HG03457 (cell line): ENCODE measurements around the gene AATK.

Source experiments
- ATAC-seq: cut with Tn5 transposase; IDR thresholded peaks from one replicate; pipeline ENCODE4 v1.9.1; 2021; ENCODE audit warnings: moderate number of reproducible peaks; ENCODE audit not compliant: unreplicated experiment

The AATK gene

DNA sequence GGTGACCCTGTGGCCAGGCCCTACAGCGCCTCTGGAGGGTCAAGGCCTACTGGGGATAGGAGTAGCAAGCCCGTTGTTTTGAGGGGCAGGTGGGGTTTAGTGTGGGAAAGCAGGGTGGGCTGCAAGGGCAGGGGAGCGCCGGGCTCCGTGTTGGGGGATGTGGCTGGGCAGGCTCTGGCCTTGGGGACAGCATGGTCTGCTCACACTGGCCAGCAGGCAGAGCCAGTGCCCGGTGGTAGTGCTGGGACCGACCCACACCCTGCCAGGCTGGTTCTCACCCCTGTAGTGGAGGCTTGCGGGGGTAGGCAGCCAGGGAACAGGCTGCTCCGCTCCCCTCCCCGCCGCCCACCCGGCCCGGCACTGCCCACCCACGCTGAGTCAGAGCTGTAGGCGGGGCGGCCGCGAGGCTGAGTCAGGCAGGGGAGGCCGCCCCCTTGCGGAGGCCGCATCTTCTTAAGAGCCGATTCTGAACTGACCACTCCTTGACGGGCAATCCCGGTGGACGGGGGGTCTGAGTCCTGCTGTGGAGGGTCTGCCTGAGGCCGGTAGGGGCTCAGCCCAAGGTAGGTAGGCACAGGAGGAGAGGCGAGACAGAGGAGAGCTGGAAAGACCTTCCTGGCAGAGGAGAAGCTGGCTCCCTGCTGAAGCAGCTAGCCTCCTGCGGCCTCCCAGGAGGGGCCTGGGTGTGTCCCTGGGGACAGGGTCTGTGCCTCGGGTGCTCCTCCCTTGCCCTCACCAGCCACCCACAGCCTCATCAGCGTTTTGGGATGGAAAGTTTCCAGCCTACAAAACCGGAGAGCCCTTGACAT, 68.7 kb downstream of the AATK start:
- no peak for ATAC-seq

GRCh38 chr17:81096741-81097133, 69.3 kb downstream of the AATK start:
- ATAC-seq: no peak

GRCh38 chr17:81095383-81095762, 70.6 kb downstream of the AATK start:
- no peak for ATAC-seq

- no peak for ATAC-seq
These were observed 71.3 kb downstream of the AATK start for GRCh38 chr17:81094509-81095382.

DNA sequence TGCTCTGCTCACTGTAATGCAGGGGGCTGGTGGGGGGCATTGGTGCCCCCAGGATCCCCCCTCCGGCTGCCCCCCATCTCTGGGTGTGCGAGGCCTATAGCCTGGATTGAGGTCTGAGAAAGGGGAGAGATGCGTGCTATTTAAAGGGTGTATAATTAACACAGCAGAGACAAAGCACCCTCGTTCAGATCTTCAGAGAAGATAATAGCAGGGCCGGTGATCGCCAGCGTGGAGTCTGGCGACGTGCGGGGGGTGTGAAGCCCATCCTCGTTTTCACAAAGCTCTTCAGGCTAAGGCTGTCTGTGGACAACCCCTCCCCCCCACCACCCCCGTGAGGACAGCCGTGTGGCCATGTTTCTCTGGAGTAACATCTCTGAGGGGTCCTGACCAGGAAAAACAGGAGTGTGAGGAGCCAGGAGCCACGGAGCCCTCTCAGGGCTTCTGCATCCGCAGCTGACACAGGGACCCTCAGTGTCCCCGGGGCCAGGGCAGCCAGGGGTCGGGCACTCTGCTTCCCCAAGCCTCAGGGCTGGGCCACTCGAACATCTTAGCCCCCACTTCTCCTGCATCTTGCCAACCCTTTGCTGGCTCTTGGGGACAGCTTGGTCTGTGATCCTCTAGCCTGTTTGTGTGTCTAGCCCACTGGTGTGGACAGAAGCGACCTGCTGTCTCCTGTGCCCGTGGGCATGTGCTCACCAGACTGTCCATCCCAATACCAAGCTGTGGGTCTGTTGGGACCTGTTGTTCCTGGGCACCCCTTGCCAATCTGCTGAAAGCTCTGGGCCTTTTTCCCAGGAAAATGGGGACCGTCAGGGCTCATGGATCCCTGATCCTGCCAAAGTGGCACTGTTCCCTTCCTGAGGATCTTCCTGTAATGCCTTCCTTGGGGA, 72.2 kb downstream of the AATK start:
- no peak for ATAC-seq

DNA sequence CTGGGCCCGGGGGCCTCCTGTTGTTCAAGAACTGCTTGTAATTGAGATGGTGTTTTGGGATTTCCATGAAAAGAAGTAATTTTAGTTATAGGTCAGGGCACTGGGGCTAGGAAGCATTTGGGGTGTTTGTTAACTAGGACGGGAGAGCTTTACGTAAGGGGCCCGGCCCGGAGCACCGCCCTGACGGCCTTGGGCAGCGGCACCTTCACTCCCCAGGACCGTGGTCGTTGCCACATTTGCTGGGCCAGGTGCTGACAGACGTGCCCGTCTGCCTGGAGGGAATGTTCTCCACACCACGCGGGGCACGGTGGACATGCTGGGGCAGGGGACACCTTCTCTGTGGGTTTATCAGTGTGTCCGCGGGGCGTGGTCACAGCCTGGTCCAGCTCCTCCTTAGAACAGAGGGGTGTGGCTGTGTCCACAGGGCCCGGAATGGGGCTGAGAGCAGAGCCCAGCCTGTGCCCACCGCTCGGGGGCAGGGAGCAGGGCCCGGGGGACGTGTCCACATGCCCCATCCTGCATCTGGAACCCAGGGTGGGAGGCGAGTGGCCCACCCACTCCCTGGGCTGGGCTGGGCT, 73.4 kb downstream of the AATK start:
- no peak for ATAC-seq

GRCh38 chr17:81091774-81092517, 74.1 kb downstream of the AATK start:
- ATAC-seq: no peak

DNA sequence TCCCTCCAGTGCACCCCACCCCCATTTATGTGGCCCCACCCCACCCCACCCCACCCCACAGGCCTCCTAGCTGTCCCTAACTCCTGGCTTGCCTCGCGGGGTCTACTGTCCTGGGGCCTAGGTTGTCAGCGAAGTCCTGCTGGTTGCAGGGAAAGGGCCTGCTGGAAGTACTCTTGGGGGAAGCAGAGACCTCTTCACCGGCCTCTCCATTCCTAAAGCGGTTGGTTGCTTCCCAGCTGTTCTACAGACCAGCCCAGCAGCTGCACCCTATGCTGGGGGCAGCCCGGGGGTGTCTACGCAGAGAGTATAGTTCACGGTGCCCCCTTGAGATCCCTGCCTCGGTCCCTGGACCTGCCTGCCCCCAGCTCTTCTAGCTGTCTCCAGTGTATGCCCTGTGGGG, 74.9 kb downstream of the AATK start:
- no peak for ATAC-seq

GRCh38 chr17:81090361-81091136, 75.5 kb downstream of the AATK start:
- ATAC-seq: no peak

- ATAC-seq: no peak
These were observed 79.1 kb downstream of the AATK start for GRCh38 chr17:81086789-81087551.

DNA sequence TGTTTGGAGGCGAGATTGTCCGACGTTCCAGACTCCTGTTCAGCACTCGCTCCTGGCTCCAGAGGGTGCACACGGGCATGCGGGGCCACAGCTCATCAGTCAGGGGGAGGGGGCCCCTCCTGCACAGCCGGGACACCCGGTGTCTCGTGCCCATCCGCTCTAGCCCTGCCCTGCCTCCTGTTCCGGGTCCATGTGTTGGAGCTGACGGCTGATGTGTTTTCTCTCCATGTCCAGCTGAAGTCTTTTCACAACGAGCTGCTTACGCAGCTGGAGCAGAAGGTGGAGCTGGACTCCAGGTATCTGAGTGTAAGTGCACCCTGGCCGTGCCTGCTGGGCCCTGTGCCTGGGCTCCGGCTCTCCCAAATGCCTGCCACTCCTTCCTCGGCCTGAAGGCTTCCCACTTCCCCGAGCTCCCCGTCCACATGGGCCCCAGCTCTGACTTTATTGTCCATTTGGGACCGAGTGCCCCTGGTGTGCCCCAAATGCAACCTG, 80.6 kb downstream of the AATK start:
- ATAC-seq: no peak

- ATAC-seq: no peak
These were observed 81.2 kb downstream of the AATK start for GRCh38 chr17:81084680-81085419.

GRCh38 chr17:81083125-81083765, 82.8 kb downstream of the AATK start:
- no peak for ATAC-seq

DNA sequence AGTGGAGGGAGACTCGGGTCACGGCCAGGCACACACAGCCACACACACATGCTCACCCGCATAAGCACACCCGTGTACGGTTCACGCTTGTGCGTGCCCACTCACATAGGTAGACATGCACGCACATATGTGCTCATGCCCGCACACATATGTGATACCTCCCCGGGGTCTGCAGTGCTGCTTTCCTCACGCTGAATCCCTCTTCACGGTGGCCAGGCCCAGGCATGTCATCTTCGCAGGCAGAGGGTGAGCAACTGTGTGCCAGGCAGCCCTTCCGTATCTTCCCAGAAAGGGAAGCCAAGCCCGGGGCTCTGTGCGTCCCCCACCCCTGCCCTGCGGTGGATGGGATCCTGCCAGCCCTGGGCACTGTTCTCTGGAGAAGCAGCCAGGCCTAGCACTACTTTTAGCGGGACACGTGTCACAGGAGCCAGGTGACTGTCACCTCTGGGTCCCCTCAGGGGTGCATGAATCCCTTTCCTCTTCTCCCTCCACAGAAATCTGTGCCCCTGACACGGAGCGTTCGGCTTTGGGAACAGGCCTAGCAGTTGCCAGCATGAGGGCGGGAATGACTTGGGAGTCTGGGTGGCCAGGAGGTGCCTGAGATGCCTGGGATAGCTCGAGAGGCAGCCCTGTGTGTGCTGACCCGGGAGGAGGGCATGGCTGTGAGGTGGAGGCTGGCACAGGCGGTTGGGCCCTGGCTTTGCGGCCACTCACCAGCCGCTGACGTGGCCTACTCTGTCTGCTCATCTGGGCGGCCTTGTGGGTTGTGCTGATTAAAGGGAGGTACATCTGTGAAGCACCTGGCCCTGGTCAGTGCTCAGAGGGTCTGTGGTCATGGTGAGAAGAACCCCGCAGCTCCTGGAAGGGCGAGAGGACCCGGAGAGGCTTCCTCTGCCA, 83.6 kb downstream of the AATK start:
- ATAC-seq: no peak

DNA sequence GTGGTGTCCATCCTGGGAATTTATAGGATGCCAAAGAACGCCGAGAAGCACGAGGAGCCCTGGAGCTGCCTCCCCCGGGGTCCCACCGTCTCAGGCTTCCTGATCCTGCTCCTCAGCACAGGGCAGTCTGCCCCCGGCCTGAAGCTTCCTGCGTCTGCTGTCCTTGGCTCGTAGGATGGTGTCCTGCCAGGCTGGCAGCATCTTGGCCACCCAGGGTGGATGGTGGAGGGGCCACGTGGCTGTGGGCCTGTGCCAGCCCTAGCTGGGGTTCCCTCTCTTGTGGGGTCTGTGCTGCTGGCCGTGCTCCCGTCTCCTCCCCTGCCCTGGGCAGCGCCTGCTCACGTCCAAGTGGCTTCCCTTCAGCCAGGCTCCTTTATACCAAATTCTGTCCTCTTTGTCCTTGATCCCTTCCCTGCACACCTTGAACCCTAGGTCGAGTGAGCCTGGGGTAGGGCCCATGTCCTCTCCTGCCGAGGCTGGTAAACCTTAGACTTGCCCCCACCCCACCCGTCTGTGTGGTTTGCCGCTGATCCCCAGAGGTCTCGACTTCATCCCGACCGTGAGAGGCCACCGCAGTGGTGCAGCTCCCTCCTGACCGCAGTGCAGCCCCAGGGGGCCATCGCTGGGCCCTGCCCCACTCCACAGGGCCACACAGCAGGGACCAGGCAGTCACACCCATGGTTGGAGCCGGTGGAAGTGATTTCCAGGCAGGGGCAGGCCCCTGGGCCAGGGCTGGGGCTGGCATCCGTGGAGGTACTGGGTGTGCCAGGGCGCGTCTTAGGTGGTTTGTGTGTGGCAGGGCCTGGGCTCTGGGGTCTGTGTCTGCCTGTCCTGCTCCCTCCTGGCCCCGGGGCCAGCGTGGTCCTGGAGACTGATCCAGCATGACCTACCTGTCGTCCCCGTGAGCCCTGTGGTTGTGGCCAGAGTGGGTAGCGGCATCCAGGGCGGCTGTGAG, 84.5 kb downstream of the AATK start:
- no peak for ATAC-seq
